ENCODE data around the gene MPHOSPH6. TPM values are rescaled to one million over a fixed set of nuclear protein-coding genes. Genes with fewer than 3 reads are reported as not detected.
A peak's percentile ranks its signal among the peaks of the same experiment; 100 is the strongest.
"Not testable (repeated sequence)": the region's sequence is repeated elsewhere in the genome, so short reads cannot be mapped to it uniquely, and the experiment has no call there.

The MPHOSPH6 gene
- total RNA-seq, 1 donor from 2014 or later, result 54.8 TPM

DNA sequence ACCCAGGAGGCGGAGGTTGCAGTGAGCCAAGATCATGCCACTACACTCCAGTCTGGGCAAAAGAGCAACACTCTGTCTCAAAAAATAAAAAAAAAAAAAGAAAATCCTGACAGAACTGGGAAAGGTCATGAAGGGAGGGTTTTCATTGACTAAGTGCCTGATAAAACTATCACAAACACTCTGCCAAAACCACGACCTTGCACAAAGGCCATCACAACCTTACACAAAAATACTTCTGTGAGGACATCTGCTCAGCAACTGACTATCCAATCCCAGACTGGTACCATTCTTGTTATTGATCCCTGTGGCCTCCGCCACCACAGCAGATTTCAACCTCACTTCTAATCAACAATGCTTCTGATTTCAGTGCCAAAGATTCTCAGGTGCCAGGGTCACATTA lies 40.1 kb downstream of the MPHOSPH6 start:
- Mint-ChIP-seq H3K9me3 (peaks cover 3% of the 10 kb centered on the region), H3K27me3 (peaks cover 9% of the 10 kb centered on the region), H3K4me1 (peaks cover 15% of the 10 kb centered on the region), H3K27ac (no peak overlapping the region), H3K36me3 (ENCODE audit: low read depth) (peaks cover 3% of the 10 kb centered on the region), H3K4me3 (no peak overlapping the region)
- peak; percentile 32 for DNase-seq
- intact Hi-C loops (cut with micrococcal nuclease), result loop anchor here (5.0 kb wide), 2 partner anchors 37 to 48 kb away; no protein-coding TSS in a partner anchor

DNA sequence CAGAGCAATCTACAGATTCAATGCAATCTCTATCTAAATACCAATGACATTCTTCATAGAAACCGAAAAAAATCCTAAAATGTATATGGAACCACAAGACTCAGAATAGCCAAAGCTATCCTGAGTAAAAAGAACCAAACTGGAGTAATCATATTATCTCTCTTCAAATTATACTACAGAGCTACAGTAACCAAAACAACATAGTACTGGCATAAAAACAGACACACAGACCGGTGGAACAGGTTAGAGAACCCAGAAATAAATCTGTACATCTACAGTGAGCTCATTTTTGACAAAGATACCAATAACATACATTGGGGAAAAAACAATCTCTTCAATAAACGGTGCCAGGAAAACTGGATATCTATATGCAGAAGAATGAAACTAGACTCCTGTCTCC lies 45.4 kb downstream of the MPHOSPH6 start:
- Mint-ChIP-seq H3K9me3 (no peaks in the 10 kb centered on the region), H3K27me3 (peaks cover 13% of the 10 kb centered on the region), H3K27ac (no peak overlapping the region), H3K4me1 (no peaks in the 10 kb centered on the region), H3K36me3 (ENCODE audit: low read depth) (no peaks in the 10 kb centered on the region), H3K4me3 (no peak overlapping the region)
- intact Hi-C loops (cut with micrococcal nuclease), result no loop called here
- no peak for DNase-seq

DNA sequence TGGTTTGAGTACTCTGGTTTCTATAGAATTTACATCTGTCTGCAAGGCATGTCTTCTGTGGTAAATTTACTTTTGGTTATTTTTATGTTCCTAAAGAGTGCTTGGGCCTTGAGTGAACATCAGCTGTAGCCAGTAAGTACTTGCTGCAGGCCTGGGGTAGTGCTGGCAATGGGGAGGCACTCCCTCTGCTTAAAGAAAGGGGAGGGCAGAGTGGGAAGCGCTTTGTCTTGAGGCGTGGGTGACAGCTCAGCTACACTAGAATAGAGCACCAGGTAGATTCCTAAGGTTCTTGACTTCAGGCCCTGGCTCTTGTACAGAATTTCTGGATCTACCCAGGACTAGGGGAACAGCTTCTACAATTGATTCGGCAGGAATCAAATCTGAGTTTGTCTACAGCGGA lies 50.6 kb downstream of the MPHOSPH6 start:
- H3K27me3 Mint-ChIP-seq, result peaks cover 2% of the 10 kb centered on the region
- no peak overlapping the region for H3K4me3 Mint-ChIP-seq
- no peaks in the 10 kb centered on the region for H3K4me1 Mint-ChIP-seq
- H3K27ac Mint-ChIP-seq, result no peak overlapping the region
- no peaks in the 10 kb centered on the region for H3K36me3 Mint-ChIP-seq (ENCODE audit: low read depth)
- DNase-seq, result no peak
- no peaks in the 10 kb centered on the region for H3K9me3 Mint-ChIP-seq
- intact Hi-C loops (cut with micrococcal nuclease), result no loop called here

DNA sequence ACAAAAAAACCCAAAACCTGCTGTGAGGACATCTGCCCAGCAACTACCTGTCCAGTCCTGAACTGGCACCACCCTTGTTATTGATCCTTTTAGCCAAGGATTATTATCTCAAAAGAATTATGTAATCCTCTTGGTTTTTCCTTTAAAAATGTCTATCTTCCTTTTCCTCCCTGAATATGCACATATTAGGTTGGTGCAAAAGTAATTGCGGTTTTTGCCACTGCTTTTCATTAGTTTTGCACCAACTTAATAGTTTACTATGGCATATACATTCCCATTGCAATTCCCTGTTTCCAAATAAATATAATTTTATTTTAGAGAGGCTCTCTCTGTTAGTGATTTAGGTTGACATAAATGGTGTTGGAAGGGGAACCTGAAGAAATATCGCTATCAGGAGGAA lies 51.3 kb downstream of the MPHOSPH6 start:
- Mint-ChIP-seq H3K4me1 (no peaks in the 10 kb centered on the region), H3K27me3 (no peaks in the 10 kb centered on the region), H3K36me3 (ENCODE audit: low read depth) (no peaks in the 10 kb centered on the region), H3K9me3 (no peaks in the 10 kb centered on the region), H3K4me3 (no peak overlapping the region), H3K27ac (no peak overlapping the region)
- intact Hi-C loops (cut with micrococcal nuclease), result no loop called here
- DNase-seq, result no peak

DNA sequence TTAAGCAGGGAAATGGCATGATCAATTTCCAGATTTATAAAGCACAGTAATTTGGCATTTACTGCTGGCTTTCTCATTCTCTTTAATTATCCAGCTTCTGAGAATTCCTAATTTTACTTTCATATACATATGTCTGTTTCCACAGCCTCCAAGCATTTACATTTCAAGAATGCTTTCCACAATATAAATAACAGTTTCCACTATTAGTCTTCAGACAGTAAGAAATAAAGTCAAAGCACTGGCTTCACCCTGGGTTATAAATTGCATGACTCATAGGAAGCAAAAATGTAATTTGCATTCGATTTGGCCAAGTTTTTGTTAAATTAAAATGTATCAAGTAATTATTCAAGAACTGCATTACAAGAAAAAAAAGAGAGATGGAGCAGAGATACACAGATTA lies 53.5 kb downstream of the MPHOSPH6 start:
- Mint-ChIP-seq H3K4me3 (no peak overlapping the region), H3K4me1 (no peaks in the 10 kb centered on the region), H3K9me3 (no peaks in the 10 kb centered on the region), H3K36me3 (ENCODE audit: low read depth) (no peaks in the 10 kb centered on the region), H3K27ac (no peak overlapping the region), H3K27me3 (no peaks in the 10 kb centered on the region)
- intact Hi-C loops (cut with micrococcal nuclease), result no loop called here
- no peak for DNase-seq

DNA sequence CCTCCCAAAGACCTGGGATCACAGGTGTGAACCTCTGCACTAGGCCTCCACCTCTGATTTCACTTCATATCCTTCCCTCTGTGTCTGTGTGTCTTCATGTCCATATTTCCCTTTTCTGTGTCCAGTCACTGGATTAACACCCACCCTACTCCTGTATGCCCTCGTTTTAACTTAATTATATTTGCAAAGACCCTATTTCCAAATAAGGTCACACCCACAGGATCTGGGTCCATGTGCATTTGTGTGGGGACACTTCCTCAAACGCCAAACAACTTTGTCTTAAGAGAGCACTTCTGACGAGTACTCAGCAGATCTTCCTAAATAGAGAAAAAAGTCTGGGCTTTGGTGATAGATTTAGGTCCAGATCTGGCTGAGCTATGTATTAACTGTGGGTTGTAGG lies 56.3 kb downstream of the MPHOSPH6 start:
- H3K27me3 Mint-ChIP-seq, result peaks cover 3% of the 10 kb centered on the region
- DNase-seq, result no peak
- H3K4me3 Mint-ChIP-seq, result no peak overlapping the region
- no peaks in the 10 kb centered on the region for H3K9me3 Mint-ChIP-seq
- H3K27ac Mint-ChIP-seq, result no peak overlapping the region
- H3K4me1 Mint-ChIP-seq, result peaks cover 2% of the 10 kb centered on the region
- intact Hi-C loops (cut with micrococcal nuclease), result no loop called here
- H3K36me3 Mint-ChIP-seq (ENCODE audit: low read depth), result no peaks in the 10 kb centered on the region

DNA sequence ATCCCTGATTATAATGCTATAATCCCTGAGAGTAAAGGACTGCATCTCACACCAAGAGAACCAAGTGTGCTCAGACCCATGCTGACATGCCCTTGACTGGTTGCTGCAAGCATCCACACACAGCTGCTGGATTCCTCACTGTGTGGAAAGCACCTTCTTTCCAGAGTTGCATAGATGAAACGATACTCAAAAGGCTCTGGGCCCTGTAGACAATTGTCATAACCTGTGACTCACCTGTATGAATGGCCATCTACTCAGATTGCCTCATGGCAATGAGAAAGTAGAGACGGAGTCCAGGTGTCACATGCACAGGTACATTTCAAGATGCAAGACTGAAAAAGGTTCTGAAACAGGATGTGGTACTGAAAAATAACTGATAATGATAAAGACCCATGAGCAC lies 58.1 kb downstream of the MPHOSPH6 start:
- H3K27me3 Mint-ChIP-seq, result peaks cover 3% of the 10 kb centered on the region
- DNase-seq, result no peak
- peaks cover 2% of the 10 kb centered on the region for H3K4me1 Mint-ChIP-seq
- intact Hi-C loops (cut with micrococcal nuclease), result no loop called here
- no peak overlapping the region for H3K27ac Mint-ChIP-seq
- no peaks in the 10 kb centered on the region for H3K36me3 Mint-ChIP-seq (ENCODE audit: low read depth)
- no peak overlapping the region for H3K4me3 Mint-ChIP-seq
- H3K9me3 Mint-ChIP-seq, result no peaks in the 10 kb centered on the region

DNA sequence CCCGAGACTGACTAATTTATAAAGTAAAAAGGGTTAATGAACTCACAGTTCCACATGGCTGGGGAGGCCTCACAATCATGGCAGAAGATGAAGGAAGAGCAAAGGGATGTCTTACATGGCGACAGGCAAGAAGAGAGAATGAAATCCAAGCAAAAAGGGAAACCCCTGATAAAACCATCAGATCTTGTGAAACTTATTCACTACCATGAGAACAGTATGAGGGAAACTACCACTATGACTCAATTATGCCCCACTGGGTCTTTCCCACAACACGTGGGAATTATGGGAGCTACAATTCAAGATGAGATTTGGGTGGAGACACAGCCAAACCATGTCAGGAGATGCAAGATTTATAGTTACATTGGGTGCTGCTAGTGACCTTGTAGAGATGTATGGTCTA lies 60.8 kb downstream of the MPHOSPH6 start:
- H3K9me3 Mint-ChIP-seq; H3K36me3 Mint-ChIP-seq (ENCODE audit: low read depth); H3K4me3 Mint-ChIP-seq; intact Hi-C loops (cut with micrococcal nuclease); H3K27ac Mint-ChIP-seq; H3K27me3 Mint-ChIP-seq; DNase-seq; H3K4me1 Mint-ChIP-seq: not testable (repeated sequence)

DNA sequence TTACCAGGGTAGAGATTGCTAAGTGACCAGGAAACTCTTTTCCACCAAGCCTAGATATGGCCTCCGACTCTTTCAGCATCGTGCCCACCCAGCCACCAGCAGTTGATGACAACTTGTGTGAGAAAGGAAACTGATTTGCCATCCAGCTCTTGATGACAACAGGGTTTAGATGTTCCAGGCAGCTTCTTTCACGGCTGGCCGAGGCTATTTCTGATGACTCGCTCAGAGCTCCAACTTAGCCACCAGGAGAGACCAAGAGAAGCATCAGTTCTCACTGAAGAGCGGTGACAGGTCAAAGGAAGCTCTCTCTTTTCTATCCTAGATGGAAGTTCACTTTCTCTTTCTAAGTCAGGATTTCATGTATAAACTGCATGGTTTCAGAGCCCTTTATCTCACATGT lies 61.2 kb downstream of the MPHOSPH6 start:
- Mint-ChIP-seq H3K9me3 (no peaks in the 10 kb centered on the region), H3K27ac (no peak overlapping the region), H3K36me3 (ENCODE audit: low read depth) (no peaks in the 10 kb centered on the region), H3K27me3 (peaks cover 7% of the 10 kb centered on the region), H3K4me1 (peaks cover 2% of the 10 kb centered on the region), H3K4me3 (no peak overlapping the region)
- intact Hi-C loops (cut with micrococcal nuclease), result no loop called here
- DNase-seq, result no peak

DNA sequence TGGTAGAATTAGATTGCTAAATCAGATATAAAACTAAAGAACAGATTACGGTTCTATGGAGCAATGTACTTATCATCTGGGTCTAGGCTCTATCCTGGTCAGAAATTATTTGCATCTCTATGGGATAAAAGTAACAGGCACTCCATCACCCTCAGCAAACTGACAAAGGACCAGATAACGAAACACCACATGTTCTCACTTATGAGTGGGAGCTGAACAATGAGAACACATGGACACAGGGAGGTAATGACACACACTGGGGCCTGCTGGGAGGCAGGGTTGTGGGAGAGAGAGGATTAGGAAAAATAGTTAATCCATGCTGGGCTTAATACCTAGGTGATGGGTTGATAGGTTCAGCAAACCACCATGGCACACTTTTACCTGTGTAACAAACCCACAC lies 61.9 kb downstream of the MPHOSPH6 start:
- no peak overlapping the region for H3K4me3 Mint-ChIP-seq
- H3K27ac Mint-ChIP-seq, result no peak overlapping the region
- intact Hi-C loops (cut with micrococcal nuclease), result no loop called here
- no peaks in the 10 kb centered on the region for H3K36me3 Mint-ChIP-seq (ENCODE audit: low read depth)
- no peaks in the 10 kb centered on the region for H3K9me3 Mint-ChIP-seq
- H3K4me1 Mint-ChIP-seq, result peaks cover 2% of the 10 kb centered on the region
- no peak for DNase-seq
- H3K27me3 Mint-ChIP-seq, result peaks cover 9% of the 10 kb centered on the region

DNA sequence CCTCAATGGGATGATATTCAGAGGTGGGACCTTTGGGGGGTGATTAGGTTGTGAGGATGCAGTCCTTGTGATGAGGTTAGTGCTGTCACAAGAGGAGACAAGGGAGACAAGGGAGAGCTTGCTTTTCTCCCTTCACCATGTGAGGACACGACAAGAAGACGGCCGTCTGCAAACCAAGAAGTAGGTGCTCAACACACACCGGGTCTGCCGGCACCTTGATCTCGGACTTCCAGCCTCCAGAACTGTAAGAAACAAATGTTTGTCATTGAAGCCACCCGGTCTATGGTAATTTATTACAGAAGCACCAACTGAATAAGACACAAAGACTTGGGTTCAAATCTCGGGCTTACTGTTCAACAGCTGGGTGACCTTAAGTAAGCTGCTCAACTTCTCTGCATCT lies 64.9 kb downstream of the MPHOSPH6 start:
- no peak overlapping the region for H3K4me3 Mint-ChIP-seq
- no peaks in the 10 kb centered on the region for H3K9me3 Mint-ChIP-seq
- intact Hi-C loops (cut with micrococcal nuclease), result no loop called here
- H3K36me3 Mint-ChIP-seq (ENCODE audit: low read depth), result no peaks in the 10 kb centered on the region
- H3K27me3 Mint-ChIP-seq, result peaks cover 14% of the 10 kb centered on the region
- no peak overlapping the region for H3K27ac Mint-ChIP-seq
- DNase-seq, result no peak
- H3K4me1 Mint-ChIP-seq, result peaks cover 2% of the 10 kb centered on the region

Other genes starting within 250 kb of the MPHOSPH6 start
- 5.3 and 5.4 TPM in 2 replicates for gene SDR42E1, start 158.8 kb downstream of the MPHOSPH6 start, total RNA-seq
- gene HSD17B2, start 135.0 kb downstream of the MPHOSPH6 start, total RNA-seq, result not detected in 2 replicates

Measured in activated CD4-positive, alpha-beta T cell treated with anti-CD3 and anti-CD28 coated beads, Interleukin-2, amount 10 ng/mL, durations not matched to agents 24 days and 14 days (primary cell).